Natural killer cell (primary cell): Measurements from ENCODE around the gene ZNF484. TPM values are rescaled to one million over a fixed set of nuclear protein-coding genes. Genes with fewer than 3 reads are reported as not detected.
"Not testable (repeated sequence)": the region's sequence is repeated elsewhere in the genome, so short reads cannot be mapped to it uniquely, and the experiment has no call there.

Experiments
- ATAC-seq, 3 donors: fragments of 150-1000 bp in 2 of 3; fragments of 200-7000 bp in 1 of 3; cut with Tn5 transposase; 1 replicate in 1 of 3; 2 replicates in 2 of 3; pipeline ENCODE4 v1.10.0; 2021; ENCODE audit warnings: mild to moderate bottlenecking in 2 of 3, moderate library complexity in 2 of 3
- DNase-seq, 2 donors: peaks; one replicate each; pipeline versions ENCODE4 v3.0.0 to v3.0.0-alpha.2; 2013 to 2021; ENCODE audit warnings: mixed read lengths in 1 of 2
- H3K27ac ChIP-seq: one replicate; pipeline ENCODE4 v1.5.1; 2013; ENCODE audit warnings: mild to moderate bottlenecking, low read length
- H3K27me3 ChIP-seq: one replicate; pipeline ENCODE4 v1.6.1; 2013; ENCODE audit warnings: low read length; ENCODE audit not compliant: control insufficient read depth, insufficient read depth
- H3K36me3 ChIP-seq: one replicate; pipeline ENCODE4 v1.6.1; 2013; ENCODE audit warnings: low read length; ENCODE audit not compliant: control insufficient read depth, insufficient read depth
- H3K4me1 ChIP-seq: one replicate; pipeline ENCODE4 v1.6.1; 2013; ENCODE audit warnings: low read length; ENCODE audit not compliant: control insufficient read depth, insufficient read depth
- H3K4me3 ChIP-seq: one replicate; pipeline ENCODE4 v1.5.1; 2013; ENCODE audit warnings: low read length
- H3K9me3 ChIP-seq: one replicate; pipeline ENCODE4 v1.6.1; 2013; ENCODE audit warnings: low read length; ENCODE audit not compliant: control insufficient read depth, insufficient read depth
- H3K27ac Mint-ChIP-seq, 2 donors: one replicate each; pipeline ENCODE4 v1.8.0; 2022; ENCODE audit warnings: mild to moderate bottlenecking in 2 of 2, mixed read lengths in 2 of 2, moderate library complexity in 1 of 2
- H3K27me3 Mint-ChIP-seq, 2 donors: one replicate each; pipeline ENCODE4 v1.8.0; 2022; ENCODE audit warnings: low read depth in 2 of 2, mixed read lengths in 2 of 2
- H3K36me3 Mint-ChIP-seq: one replicate; pipeline ENCODE4 v1.8.0; 2022; ENCODE audit warnings: mixed read lengths
- H3K4me1 Mint-ChIP-seq, 2 donors: one replicate each; pipeline ENCODE4 v1.8.0; 2022; ENCODE audit warnings: mixed read lengths in 2 of 2
- H3K4me3 Mint-ChIP-seq: one replicate; pipeline ENCODE4 v1.8.0; 2022; ENCODE audit warnings: mild to moderate bottlenecking, moderate library complexity, mixed read lengths
- H3K9me3 Mint-ChIP-seq, 2 donors: one replicate each; pipeline ENCODE4 v1.8.0; 2022; ENCODE audit warnings: mixed read lengths in 2 of 2
- CTCF ChIP-seq: fragments of 200-600 bp; IDR thresholded peaks from one replicate; pipeline ENCODE4 v1.8.0; 2022; ENCODE audit warnings: antibody characterized with exemption
- WGBS: methylation state at CpG from one replicate; pipeline ENCODE4 v1.1.7; 2013; ENCODE audit warnings: missing lambda C conversion rate; ENCODE audit not compliant: insufficient coverage; 5-methylcytosine and 5-hydroxymethylcytosine counted together
- intact Hi-C: fragments of 100-400 bp; cut with micrococcal nuclease; formaldehyde crosslinking; loops from one replicate; pipeline ENCODE4 v1.14.2; 2022
- total RNA-seq, 4 donors: library from RNA; stranded (reverse); fragments of 120-200 nt in 1 of 4; gene quantifications; one replicate each; pipeline versions ENCODE4 v1.2.3 to v1.2.4, GENCODE V29; 2013 to 2022

The ZNF484 gene
- total RNA-seq, 3 donors from 2014 or later (not counting 1 experiment from before 2014, with no cell fraction given): 14.1 to 19.5 (median 16.2) TPM

DNA sequence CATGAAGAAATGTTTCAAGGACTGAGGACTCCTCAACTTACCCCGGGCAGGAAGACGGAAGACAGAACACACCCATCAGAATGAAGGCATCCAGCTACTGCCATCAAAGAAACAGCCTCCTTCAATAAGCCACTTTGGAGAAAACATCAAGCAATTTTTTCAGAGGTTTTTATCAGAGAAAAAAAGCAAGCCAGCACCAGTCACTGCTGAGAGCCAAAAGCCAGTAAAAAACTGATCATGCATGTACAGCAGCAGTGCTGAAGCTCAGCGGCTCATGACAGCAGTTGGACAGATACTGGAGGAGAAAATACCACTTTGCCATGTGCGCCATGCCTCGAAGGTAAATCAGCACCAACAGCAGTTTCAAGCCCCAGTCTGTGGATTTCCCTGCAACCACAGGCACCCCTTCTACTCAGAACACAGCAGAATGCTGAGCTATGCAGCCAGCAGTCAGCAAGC, 10.1 kb upstream of the ZNF484 start:
- H3K36me3 Mint-ChIP-seq: no peaks in the 10 kb centered on the region
- 49% methylated on average over 5 of the region's 5 CpGs for WGBS
- Histone ChIP-seq H3K36me3 (no peaks in the 10 kb centered on the region), H3K27ac (no peak overlapping the region), H3K4me1 (peaks cover 12% of the 10 kb centered on the region), H3K27me3 (no peaks in the 10 kb centered on the region), H3K4me3 (no peak overlapping the region), H3K9me3 (no peaks in the 10 kb centered on the region)
- intact Hi-C loops: no loop called here
- H3K27me3 Mint-ChIP-seq: peaks cover 14 to 19% of the 10 kb centered on the region in 2 donors
- H3K9me3 Mint-ChIP-seq: no peaks in the 10 kb centered on the region
- DNase-seq (peak in 1 of 2 donors; percentile 71), ATAC-seq (no peak)
- no peak overlapping the region for H3K27ac Mint-ChIP-seq
- H3K4me1 Mint-ChIP-seq: no peaks in the 10 kb centered on the region
- no peak overlapping the region for H3K4me3 Mint-ChIP-seq
- TF ChIP-seq CTCF: no peak

GRCh38 chr9:92886846-92887610, 9.2 kb upstream of the ZNF484 start:
- DNase-seq: peak in 1 of 2 donors; percentile 85
- H3K4me1 Mint-ChIP-seq, H3K27ac Mint-ChIP-seq, H3K36me3 ChIP-seq, H3K27me3 ChIP-seq, H3K4me3 ChIP-seq, H3K36me3 Mint-ChIP-seq, intact Hi-C loops, ATAC-seq, H3K9me3 ChIP-seq, H3K9me3 Mint-ChIP-seq, H3K4me3 Mint-ChIP-seq, H3K27ac ChIP-seq: not testable (repeated sequence)
- WGBS: 35% methylated on average over 7 of the region's 8 CpGs
- H3K27me3 Mint-ChIP-seq: peaks cover 14 to 19% of the 10 kb centered on the region in 2 donors
- peaks cover 12% of the 10 kb centered on the region for H3K4me1 ChIP-seq

DNA sequence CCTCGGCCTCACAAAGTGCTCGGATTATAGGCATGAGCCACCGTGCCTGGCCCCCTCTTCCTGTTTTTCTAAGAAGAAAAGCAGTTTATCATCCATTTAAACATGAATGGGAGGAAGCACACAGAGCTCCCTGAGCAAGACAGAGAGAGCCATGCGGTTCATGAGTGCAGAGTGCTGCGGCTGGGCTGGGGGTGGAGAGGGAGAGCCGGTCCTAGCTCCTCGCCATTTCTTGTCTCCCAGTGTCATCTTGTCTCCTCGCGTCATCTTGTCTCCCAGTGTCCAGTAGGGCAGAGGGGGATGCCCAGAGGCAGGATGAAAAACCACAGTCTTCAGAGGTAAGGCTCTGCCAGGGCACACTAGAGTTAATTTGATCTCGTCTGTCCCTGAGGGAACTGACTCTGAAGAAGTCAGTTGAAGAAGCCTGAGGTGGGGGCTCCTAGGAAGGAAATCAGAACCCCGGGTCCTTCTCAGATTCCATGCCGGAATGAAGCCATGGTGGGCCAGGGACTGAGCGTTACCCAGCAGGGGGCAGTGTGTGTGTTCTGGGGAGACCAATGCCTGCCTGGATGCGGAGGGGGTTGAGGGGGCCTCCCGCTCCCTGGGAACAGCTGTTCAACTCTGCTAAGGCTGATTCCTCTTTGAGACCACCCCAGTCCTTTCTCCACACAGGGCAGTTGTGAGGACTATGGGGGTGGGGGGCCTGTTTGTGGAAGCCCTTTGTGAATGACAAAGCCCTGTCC, 6.0 kb upstream of the ZNF484 start:
- not testable (repeated sequence) for H3K4me3 Mint-ChIP-seq

DNA sequence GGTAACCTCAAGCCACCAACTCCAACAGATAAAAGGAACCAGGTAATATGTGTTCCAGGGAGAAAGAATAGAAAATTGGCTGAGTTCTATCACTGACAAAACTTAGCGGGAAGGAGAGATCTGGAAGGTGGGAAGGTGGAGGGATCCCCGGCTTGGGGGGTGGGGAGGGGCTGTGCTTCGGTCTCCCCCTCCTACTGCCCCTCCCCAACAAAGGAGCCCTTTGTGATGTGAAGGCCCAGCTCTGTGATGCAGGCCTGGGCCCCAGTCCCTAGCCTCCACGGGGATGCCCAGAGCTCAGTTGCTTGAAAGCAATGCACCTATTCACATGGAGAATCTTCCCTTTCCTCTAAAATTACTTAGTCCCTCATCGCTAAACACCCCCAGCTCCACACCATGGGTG, 4.4 kb upstream of the ZNF484 start:
- no peak for TF ChIP-seq CTCF
- H3K4me3 Mint-ChIP-seq: no peak overlapping the region
- H3K36me3 Mint-ChIP-seq: peaks cover 10% of the 10 kb centered on the region
- no peak for DNase-seq
- peaks cover 14% of the 10 kb centered on the region in 2 donors for H3K4me1 Mint-ChIP-seq
- Histone ChIP-seq H3K4me1 (peaks cover 11% of the 10 kb centered on the region), H3K9me3 (no peaks in the 10 kb centered on the region), H3K4me3 (no peak overlapping the region), H3K27me3 (no peaks in the 10 kb centered on the region), H3K36me3 (no peaks in the 10 kb centered on the region), H3K27ac (no peak overlapping the region)
- H3K9me3 Mint-ChIP-seq: no peaks in the 10 kb centered on the region
- intact Hi-C loops: no loop called here
- no peak overlapping the region for H3K27ac Mint-ChIP-seq
- H3K27me3 Mint-ChIP-seq: peaks cover 0 to 6% of the 10 kb centered on the region in 2 donors
- 100% methylated on average over 3 of the region's 5 CpGs for WGBS
- no peak for ATAC-seq

More for the DNA sequence above, 6.0 kb upstream of the ZNF484 start:
- H3K4me3 ChIP-seq, ATAC-seq, H3K36me3 Mint-ChIP-seq, H3K36me3 ChIP-seq, H3K27ac ChIP-seq, H3K9me3 Mint-ChIP-seq, H3K27me3 ChIP-seq, intact Hi-C loops, H3K9me3 ChIP-seq, H3K27ac Mint-ChIP-seq, H3K4me1 Mint-ChIP-seq: not testable (repeated sequence)
- peaks cover 8 to 12% of the 10 kb centered on the region in 2 donors for H3K27me3 Mint-ChIP-seq
- peak in 1 of 2 donors; percentile 32 for DNase-seq
- H3K4me1 ChIP-seq: peaks cover 12% of the 10 kb centered on the region
- WGBS: 69% methylated on average over 13 of the region's 15 CpGs
